Measurements from ENCODE around the gene DES. TPM values are rescaled to one million over a fixed set of nuclear protein-coding genes. Genes with fewer than 3 reads are reported as not detected.

DES gene
- total RNA-seq, 1 donor from 2014 or later, result not detected

DNA sequence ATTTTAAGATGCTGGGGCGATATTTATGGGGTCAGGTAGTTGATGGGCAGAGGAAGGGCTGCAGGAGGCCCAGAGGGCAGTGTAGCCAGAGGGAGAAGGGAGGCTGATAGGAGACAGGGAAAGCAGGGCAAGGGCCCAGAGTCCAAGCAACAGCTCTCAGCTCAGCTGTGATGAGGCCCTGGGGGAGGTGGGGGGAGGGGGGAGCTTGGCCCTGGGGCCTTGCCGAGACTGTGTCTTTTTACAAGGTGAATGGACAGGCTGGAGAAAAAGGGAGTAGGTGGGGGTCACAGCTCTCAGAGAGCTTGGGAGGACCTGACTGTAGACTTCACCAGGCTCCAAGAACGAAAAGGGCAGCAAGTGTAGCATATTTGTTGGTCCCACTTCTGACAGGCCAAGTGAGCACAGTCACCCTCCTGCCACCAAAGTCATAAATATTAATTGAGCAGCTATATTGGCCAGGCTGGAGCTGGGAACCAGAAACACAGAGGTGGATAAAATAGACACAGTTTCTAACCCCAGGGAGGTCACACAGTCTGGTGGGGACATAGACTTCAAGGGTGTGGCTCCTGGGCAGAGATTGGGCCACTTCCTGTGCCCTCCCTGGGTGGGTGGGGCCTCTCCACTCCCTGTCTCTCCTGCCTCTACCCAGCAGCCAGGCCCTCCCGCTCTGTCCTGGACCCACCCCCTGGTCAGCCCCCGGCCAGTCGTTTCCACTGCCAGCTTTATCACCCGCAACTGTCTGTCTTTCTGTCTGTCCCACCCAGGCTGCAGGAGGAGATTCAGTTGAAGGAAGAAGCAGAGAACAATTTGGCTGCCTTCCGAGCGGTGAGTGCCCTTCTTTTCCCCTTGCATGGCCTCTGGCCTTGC is 1.4 kb downstream of the DES start:
- intact Hi-C loops (cut with micrococcal nuclease), result no loop called here

DNA sequence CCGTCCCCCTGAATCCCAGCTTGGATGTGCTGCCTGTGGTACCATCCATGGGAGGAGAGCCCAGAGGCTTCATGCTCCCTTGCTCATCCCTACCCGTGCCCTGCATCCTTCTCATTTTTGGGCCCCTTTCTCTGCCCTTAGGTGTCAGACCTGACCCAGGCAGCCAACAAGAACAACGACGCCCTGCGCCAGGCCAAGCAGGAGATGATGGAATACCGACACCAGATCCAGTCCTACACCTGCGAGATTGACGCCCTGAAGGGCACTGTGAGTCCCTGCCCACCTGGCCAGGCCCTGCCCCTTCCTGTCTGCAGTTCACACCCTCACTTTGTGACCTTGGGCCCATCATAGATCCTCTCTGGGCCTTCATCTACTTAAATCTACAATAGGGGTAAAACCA is 2.5 kb downstream of the DES start:
- intact Hi-C loops (cut with micrococcal nuclease), result no loop called here

DNA sequence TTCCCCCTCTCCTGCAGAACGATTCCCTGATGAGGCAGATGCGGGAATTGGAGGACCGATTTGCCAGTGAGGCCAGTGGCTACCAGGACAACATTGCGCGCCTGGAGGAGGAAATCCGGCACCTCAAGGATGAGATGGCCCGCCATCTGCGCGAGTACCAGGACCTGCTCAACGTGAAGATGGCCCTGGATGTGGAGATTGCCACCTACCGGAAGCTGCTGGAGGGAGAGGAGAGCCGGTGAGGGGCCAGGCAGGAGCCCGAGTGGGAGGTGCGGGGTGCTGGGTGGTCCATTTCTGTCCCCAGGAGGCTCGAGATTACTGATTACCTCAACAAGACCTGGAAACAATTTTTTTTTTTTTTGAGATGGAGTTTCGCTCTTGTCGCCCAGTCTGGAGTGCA is 3.1 kb downstream of the DES start:
- intact Hi-C loops (cut with micrococcal nuclease), result no loop called here

DNA sequence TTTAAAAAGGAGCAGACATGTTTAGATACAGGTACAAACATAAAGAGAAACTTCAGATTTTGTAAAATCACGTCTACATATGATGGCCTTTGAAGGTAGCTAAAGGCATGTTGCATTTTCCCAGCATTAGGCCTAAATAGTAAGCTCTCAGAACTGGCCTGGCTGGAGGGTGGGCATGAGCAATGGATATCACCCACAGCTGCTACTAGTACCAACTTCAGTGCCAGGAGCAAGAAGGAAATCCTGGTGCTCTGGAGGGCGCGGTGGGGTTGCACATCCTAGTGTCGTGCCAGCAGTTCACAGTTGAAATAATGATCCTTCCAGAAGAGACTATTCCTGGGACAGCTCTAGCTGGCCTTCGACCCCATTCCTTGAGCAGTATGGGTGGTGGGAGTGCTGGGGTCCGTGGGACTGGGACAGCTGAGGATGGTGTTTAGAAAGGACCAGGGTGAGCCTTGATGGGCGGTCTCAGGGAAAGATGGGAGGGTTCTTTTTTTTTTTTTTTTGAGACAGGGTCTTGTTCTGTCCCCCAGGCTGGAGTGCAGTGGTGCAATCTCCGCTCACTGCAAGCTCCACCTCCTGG is 4.9 kb downstream of the DES start:
- intact Hi-C loops (cut with micrococcal nuclease), result no loop called here

DNA sequence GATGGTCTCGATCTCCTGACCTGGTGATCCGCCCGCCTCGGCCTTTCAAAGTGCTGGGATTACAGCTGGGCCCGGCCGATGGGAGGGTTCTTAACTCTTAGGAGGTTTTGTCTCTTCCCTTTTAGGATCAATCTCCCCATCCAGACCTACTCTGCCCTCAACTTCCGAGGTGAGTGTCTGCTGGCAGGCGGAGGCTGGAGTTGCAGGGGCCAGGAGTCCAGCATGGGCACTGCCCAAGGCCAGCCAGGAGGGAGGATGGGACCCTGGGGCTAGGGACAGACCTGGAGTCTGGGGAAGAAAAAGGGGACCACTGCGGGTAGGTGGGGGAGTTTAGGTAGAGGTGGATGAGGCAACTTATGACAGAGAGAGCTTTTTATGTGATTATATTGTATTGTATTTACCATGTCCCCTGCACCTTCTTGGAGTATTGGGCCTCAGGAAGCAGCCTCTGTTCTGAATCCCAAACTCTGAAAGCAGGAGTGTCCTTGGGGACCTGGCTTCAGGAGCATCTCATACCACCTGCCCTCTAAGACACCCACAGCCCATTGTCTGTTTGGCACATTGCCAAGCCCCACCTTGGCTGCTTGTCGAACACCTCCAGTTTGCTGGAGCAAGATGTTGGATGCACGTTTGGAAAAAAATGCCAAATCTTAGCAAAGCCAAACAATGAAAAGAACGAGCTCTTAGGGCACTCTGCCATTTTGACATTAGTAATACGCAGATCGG is 5.6 kb downstream of the DES start:
- intact Hi-C loops (cut with micrococcal nuclease), result no loop called here

DNA sequence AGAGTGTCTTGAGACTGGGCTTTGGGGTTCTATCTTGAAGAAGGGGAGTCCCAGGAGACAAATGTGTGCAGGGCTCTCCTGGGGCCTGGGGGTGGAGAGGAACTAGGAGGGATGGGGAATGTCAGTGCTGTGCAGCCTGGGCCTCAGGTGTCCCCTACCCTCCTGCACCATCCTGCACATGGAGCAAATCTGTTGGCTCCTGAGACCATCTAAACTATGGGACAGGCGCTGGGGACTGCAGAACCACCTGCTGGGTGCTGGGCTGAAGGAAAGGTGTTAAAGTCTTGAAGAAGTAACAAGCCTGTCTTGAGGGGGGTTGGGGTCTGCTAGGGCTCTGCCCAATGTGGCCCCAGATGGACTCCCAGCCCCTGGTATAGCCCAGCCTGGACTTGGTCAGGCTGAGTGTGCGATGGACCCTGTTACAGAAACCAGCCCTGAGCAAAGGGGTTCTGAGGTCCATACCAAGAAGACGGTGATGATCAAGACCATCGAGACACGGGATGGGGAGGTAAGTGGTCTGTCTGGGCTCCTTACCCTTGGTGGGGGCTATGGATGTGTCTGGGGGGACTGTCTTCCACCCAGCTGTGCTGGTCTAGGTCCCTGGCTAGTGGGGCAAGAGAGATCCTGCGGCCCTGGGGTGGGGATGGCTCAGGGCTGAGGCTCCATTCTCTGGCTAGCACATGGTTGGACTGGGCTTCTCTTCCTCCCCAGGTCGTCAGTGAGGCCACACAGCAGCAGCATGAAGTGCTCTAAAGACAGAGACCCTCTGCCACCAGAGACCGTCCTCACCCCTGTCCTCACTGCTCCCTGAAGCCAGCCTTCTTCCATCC is 7.3 kb downstream of the DES start:
- intact Hi-C loops (cut with micrococcal nuclease), result no loop called here

DNA sequence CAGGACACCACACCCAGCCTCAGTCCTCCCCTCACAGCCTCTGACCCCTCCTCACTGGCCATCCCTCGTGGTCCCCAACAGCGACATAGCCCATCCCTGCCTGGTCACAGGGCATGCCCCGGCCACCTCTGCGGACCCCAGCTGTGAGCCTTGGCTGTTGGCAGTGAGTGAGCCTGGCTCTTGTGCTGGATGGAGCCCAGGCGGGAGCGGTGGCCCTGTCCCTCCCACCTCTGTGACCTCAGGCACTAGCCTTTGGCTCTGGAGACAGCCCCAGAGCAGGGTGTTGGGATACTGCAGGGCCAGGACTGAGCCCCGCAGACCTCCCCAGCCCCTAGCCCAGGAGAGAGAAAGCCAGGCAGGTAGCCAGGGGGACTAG is 7.9 kb downstream of the DES start:
- intact Hi-C loops (cut with micrococcal nuclease), result no loop called here

DNA sequence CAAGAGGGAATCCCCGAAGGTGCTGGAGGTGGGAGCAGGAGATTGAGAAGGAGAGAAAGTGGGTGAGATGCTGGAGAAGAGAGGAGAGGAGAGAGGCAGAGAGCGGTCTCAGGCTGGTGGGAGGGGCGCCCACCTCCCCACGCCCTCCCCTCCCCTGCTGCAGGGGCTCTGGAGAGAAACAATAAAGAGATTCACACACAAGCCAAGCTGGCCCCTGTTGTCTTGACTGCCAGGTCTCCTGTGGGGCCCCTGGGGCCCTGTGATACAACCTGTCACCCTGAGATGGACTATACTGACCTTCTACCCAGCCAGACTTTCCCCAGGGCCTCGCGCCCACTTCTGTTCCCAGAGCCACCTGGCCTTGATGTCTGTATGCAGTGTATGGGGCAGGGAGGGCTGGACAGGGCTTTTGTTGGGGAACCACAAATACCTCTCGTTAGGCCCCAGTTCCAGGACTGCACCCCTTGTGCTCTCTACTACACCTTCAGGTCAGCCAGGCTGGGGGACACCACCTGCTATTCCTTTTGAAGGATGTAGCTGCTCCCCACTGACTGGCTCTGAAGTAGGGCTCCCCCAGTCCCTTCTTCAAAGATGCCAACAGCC is 8.5 kb downstream of the DES start:
- intact Hi-C loops (cut with micrococcal nuclease), result no loop called here

DNA sequence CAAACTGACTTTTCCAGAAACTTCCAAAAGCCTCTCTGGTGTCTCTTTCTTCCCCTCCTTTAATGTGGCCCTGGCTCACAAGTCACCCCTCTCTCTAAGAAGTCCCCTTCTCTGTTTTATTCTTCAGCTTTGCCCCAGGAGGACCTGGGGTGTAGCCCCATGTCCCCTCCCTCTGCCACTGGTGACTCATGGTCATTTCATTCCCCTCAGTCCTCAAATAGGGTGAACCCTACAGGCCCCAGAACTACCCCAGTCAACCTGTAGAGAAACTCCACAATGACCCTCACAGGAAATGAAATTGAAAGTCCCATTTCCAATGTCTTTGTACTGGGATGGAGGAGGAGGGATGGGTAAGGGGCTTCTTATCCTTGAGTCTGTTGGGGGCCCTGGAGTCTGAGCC is 10.3 kb downstream of the DES start:
- intact Hi-C loops (cut with micrococcal nuclease), result no loop called here

DNA sequence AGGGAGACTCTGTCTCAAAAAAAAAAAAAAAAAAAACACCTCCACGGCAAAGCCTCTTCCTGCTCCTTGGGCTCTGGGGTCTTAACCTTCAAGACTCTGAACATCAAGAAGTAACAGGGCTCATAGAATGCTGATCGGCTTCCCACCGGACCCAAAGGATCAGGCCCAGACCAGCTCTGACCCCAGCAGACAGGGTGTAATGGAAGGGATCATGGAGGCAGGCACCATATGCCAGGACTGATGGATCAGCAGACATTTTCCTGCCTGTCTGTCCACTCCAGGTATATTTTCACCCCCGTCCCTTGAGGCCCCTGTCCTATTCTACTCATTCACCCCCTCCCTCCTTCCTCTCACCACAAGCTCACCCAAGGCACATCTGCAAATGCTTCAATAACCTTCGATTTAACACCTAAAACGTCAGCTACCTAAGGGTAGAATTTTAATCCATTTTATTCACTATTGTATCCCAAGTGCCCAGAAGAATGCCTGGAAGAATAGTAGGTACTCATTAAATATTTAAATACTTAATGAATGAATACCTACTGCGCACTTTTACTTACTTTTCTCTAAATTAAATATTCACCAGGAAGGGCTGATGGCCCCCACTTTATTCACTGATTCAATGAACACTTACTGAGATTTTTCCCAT is 11.9 kb downstream of the DES start:
- intact Hi-C loops (cut with micrococcal nuclease), result no loop called here

DNA sequence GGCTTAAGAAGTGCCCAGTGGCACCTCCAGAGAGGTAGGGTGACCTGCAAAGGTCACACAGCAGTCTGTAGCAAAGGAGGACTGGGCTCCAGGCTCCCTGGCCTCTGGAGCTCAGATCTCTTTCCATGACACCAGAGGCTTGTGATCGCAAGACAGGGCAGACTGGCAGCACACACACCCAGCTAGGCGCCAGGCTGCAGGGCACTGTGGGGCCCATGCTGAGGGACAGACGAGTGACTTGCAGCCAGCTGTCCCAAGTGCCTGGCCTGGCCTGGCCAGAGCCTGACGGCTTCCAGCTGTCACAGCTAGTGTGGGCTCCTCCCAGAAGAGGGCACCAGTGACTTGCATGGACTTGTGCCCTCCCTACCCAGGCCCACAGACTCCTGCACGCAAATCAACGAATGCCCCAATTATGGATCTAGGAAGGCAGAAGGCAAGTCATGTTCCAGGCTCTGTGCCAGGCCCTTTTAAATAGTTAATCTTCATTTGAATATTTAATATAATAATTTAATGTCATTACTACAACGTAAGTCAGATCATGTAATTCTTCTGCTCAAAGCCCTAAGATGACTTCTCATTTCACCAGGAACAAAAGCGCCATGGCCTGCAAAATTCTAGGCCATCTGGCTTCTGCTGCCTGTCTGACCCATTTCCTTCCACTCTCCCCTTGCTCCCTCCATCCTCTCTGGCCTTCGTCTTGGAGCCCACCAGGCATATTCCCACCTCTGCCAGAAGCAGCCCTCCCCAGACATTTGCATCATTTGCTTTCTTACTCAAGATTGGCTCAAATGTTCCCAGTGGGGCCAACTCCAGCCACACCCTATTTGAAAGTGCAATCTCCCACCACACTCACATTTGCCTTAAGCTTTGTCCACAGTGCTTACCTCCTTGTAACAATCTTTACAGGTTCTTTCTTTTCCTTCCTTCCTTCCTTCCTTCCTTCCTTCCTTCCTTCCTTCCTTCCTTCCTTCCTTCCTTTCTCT is 12.7 kb downstream of the DES start:
- intact Hi-C loops (cut with micrococcal nuclease), result no loop called here

DNA sequence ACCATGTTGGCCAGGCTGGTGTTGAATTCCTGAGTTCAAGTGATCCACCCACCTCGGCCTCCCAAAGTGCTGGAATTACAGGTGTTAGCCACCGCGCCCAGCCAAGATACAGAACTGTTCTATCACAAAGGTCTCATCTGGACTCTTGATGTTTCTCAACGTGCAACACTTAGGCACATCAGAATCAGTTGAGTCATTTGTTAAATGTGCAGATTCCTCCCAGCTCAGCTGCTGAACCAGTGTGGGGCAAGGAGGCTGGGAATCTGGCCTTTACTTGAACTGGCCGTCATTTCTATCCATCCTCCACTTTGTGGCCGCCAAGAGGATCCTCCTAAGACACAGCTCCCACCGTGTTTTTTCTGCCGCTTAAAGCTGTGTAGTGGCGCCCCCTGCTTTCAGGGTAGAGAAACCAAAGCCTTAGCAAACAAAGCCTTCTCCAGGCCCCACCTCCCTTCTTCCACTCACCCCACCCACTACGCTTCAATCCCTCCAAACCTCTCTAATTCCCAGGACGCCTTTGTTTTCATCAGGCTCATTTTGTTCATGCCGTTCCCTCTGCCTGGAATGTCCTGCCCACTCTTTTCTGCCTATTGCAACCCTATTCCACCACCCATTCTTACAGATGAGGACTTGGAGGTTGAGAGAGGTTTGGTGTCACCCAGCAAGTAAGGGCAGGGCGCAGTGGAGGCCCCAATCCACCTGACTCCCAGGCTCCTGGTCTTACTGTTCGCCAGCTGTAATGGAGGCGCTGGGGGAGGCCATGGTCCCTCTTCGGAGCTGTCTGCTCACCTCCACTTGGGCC is 15.7 kb downstream of the DES start:
- intact Hi-C loops (cut with micrococcal nuclease), result loop anchor here (1.0 kb wide), 1 partner anchor 31 kb away; no protein-coding TSS in a partner anchor

DNA sequence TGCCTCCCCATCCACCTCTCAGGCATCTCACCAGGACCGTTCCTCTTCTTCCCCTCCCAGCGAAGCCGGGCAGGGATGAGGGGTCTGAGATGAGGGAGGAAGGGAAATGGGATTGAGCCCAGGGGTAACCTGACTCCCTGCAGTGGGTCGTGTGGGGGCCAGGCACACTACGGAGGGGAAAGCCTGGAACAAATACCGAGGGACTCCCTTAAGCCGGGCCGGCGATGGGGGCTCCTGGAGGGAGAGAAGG is 16.2 kb downstream of the DES start:
- intact Hi-C loops (cut with micrococcal nuclease), result loop anchor here (1.0 kb wide), 1 partner anchor 31 kb away; no protein-coding TSS in a partner anchor

DNA sequence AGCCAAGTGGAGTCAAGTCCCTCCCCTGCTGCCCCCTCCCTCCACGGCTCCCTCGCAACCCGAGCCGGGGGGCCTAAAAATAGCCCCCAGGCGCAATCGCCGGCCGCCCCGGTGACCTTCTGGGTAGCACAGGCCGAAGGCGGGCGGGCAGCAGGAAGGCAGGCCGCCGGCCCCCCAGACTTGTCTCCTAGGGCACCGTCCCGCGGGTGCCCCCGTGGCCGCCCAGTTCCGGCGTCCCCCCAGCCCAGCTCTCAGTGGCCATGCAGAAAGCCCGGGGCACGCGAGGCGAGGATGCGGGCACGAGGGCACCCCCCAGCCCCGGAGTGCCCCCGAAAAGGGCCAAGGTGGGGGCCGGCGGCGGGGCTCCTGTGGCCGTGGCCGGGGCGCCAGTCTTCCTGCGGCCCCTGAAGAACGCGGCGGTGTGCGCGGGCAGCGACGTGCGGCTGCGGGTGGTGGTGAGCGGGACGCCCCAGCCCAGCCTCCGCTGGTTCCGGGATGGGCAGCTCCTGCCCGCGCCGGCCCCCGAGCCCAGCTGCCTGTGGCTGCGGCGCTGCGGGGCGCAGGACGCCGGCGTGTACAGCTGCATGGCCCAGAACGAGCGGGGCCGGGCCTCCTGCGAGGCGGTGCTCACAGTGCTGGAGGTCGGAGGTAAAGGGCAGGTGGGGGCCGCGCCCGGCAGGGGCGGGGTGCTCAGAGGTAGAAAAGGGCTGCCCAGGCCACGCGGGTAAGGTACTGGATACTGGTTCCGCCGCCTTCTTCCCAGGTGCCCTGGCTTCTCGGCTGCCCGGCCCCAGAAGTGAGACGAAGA is 16.7 kb downstream of the DES start, which contains the start of gene SPEG:
SPEG (plus strand) TSS at position 126 of the 808 bp plus-strand sequence; CDS start at position 261, 135 bp downstream.
- intact Hi-C loops (cut with micrococcal nuclease), result loop anchor here (1.0 kb wide), 1 partner anchor 32 kb away; no protein-coding TSS in a partner anchor

DNA sequence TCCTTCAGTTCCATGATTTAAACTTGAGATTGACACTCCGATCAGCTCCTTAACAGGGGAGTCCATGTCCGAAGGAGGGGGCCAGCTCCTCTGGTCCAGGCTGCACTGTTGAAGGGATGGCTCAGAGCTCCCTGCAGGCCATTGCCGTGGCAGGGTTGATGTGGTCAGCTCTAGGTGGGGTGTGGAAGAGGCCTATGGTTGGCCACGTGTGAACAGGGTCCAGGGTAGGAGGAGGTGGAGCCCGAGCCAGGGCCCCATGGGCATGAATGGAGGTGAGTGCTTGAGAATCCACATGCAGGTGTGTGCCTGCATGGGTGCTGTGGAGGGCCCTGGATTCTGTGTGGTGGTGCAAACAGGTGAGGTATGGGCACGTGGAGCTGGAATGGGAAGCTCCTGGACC is 17.5 kb downstream of the DES start:
- intact Hi-C loops (cut with micrococcal nuclease), result no loop called here

DNA sequence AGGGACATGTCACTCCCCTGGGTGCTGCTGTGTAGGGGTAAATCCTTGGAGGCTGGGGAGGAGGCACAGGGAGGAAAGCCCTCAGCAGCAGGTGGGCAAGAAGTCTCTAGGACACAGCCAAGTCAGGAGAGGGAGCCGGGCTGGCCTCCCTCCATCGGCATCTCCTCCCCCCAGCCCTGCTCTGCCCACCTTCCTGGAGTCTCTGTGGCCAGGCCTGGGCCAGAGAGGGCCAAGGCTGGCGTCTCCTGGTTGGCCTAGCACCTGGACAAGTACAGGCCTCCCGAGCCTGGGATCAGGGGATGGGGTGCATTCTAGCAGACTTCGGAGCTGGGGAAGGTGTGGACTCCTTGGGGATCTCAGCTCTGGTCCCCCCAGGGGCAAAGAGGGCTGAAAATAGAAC is 18.3 kb downstream of the DES start:
- intact Hi-C loops (cut with micrococcal nuclease), result no loop called here

DNA sequence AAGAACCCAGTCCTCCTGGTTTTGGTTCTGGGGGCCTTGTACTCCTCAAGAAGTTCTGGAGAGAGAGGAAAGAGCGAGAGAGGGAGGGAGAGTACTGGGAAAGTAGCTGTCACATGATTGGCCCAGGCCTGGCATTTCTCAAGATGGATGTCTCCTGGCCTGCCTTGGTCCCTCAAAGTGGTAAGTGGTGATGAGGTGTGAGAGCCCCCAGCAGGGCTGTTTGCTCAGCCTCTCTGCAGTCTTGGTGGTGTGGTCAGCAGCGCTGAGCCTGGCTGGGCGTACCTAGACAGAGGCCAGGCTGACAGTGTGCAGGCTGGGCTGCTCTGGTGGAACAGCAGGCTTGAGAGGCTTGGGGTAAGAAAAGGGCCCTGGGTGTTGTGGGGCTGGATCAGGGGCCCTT is 19.0 kb downstream of the DES start:
- intact Hi-C loops (cut with micrococcal nuclease), result no loop called here

All from T-helper 1 cell treated with Interleukin-12 subunit alpha and Interleukin-12 subunit beta and Interleukin-4 antibody, amounts not matched to agents 30 ng/mL and 1 ng/mL, for 36 hours (primary cell).